ES-I3 (cell line): ENCODE results near the gene SP100.

Experiments used
- H3K36me3 ChIP-seq: 2 replicates; pipeline ENCODE4 v1.6.1; 2013; ENCODE audit warnings: mild to moderate bottlenecking, low read length, control low read depth, moderate library complexity; ENCODE audit not compliant: insufficient read depth
- H3K4me1 ChIP-seq: 2 replicates; pipeline ENCODE4 v1.6.1; 2013; ENCODE audit warnings: mild to moderate bottlenecking, control low read depth, low read length; ENCODE audit not compliant: insufficient read depth
- H3K9ac ChIP-seq: 2 replicates; pipeline ENCODE4 v1.6.1; 2013; ENCODE audit warnings: low read depth, mild to moderate bottlenecking, low read length, moderate library complexity
- H3K9me3 ChIP-seq: 2 replicates; pipeline ENCODE4 v1.6.1; 2013; ENCODE audit warnings: mild to moderate bottlenecking, low read length, moderate library complexity; ENCODE audit not compliant: control insufficient read depth, insufficient read depth

SP100 gene

GRCh38 chr2:230505162-230505561, 89.2 kb downstream of the SP100 start:
- H3K9ac ChIP-seq = no peak overlapping the region
- no peaks in the 10 kb centered on the region for H3K9me3 ChIP-seq
- H3K4me1 ChIP-seq = no peaks in the 10 kb centered on the region
- no peaks in the 10 kb centered on the region for H3K36me3 ChIP-seq

GRCh38 chr2:230512955-230513748, 97.2 kb downstream of the SP100 start:
- Histone ChIP-seq H3K4me1 (no peaks in the 10 kb centered on the region), H3K9ac (no peak overlapping the region), H3K9me3 (no peaks in the 10 kb centered on the region), H3K36me3 (no peaks in the 10 kb centered on the region)

- no peak overlapping the region for H3K9ac ChIP-seq
- H3K9me3 ChIP-seq = 0 out of 2 replicates have a peak, but pooled peaks cover 5% of the 10 kb centered on the region
- no peaks in the 10 kb centered on the region for H3K36me3 ChIP-seq
Observed at GRCh38 chr2:230520061-230520874, 104.3 kb downstream of the SP100 start.

GRCh38 chr2:230520875-230521155, 104.8 kb downstream of the SP100 start:
- Histone ChIP-seq H3K9me3 (peaks cover 8% of the 10 kb centered on the region; the same call in 1 of the 2 replicates), H3K9ac (no peak overlapping the region), H3K4me1 (no peaks in the 10 kb centered on the region), H3K36me3 (no peaks in the 10 kb centered on the region)

More at GRCh38 chr2:230520061-230520874, 104.3 kb downstream of the SP100 start:
- H3K4me1 ChIP-seq = no peaks in the 10 kb centered on the region

- peaks cover 8% of the 10 kb centered on the region; the same call in 1 of the 2 replicates for H3K9me3 ChIP-seq
- H3K4me1 ChIP-seq = no peaks in the 10 kb centered on the region
- H3K36me3 ChIP-seq = no peaks in the 10 kb centered on the region
- H3K9ac ChIP-seq = no peak overlapping the region
Observed at GRCh38 chr2:230521386-230521785, 105.4 kb downstream of the SP100 start.

GRCh38 chr2:230525682-230526081, 109.7 kb downstream of the SP100 start:
- peaks cover 8% of the 10 kb centered on the region; the same call in 1 of the 2 replicates for H3K9me3 ChIP-seq
- no peak overlapping the region for H3K9ac ChIP-seq
- no peaks in the 10 kb centered on the region for H3K36me3 ChIP-seq
- no peaks in the 10 kb centered on the region for H3K4me1 ChIP-seq

- Histone ChIP-seq H3K9me3 (0 out of 2 replicates have a peak, but pooled peaks cover 3% of the 10 kb centered on the region), H3K4me1 (no peaks in the 10 kb centered on the region), H3K9ac (no peak overlapping the region), H3K36me3 (no peaks in the 10 kb centered on the region)
Observed at GRCh38 chr2:230537531-230537976, 121.6 kb downstream of the SP100 start.

GRCh38 chr2:230540332-230540731, 124.3 kb downstream of the SP100 start:
- H3K36me3 ChIP-seq = no peaks in the 10 kb centered on the region
- H3K9ac ChIP-seq = no peak overlapping the region
- 0 out of 2 replicates have a peak, but pooled peaks cover 3% of the 10 kb centered on the region for H3K9me3 ChIP-seq
- H3K4me1 ChIP-seq = no peaks in the 10 kb centered on the region

- no peak overlapping the region for H3K9ac ChIP-seq
- no peaks in the 10 kb centered on the region for H3K36me3 ChIP-seq
- H3K4me1 ChIP-seq = no peaks in the 10 kb centered on the region
- H3K9me3 ChIP-seq = 0 out of 2 replicates have a peak, but pooled peaks cover 3% of the 10 kb centered on the region
Observed at GRCh38 chr2:230541934-230542380, 126.0 kb downstream of the SP100 start.

- Histone ChIP-seq H3K9ac (no peak overlapping the region), H3K9me3 (0 out of 2 replicates have a peak, but pooled peaks cover 3% of the 10 kb centered on the region), H3K36me3 (no peaks in the 10 kb centered on the region), H3K4me1 (no peaks in the 10 kb centered on the region)
Observed at GRCh38 chr2:230542751-230543150, 126.8 kb downstream of the SP100 start.

GRCh38 chr2:230552181-230552580, 136.2 kb downstream of the SP100 start:
- Histone ChIP-seq H3K4me1 (no peaks in the 10 kb centered on the region), H3K36me3 (no peaks in the 10 kb centered on the region), H3K9me3 (peaks cover 3% of the 10 kb centered on the region; the same call in 1 of the 2 replicates), H3K9ac (no peak overlapping the region)

GRCh38 chr2:230557065-230557464, 141.1 kb downstream of the SP100 start:
- no peak overlapping the region for H3K9ac ChIP-seq
- no peaks in the 10 kb centered on the region for H3K36me3 ChIP-seq
- H3K9me3 ChIP-seq = peaks cover 3% of the 10 kb centered on the region; the same call in 1 of the 2 replicates
- no peaks in the 10 kb centered on the region for H3K4me1 ChIP-seq

GRCh38 chr2:230564805-230565779, 149.1 kb downstream of the SP100 start:
- H3K4me1 ChIP-seq = no peaks in the 10 kb centered on the region
- no peaks in the 10 kb centered on the region for H3K9me3 ChIP-seq
- no peak overlapping the region for H3K9ac ChIP-seq
- no peaks in the 10 kb centered on the region for H3K36me3 ChIP-seq

GRCh38 chr2:230569298-230569697, 153.3 kb downstream of the SP100 start:
- Histone ChIP-seq H3K9ac (no peak overlapping the region), H3K9me3 (peaks cover 3% of the 10 kb centered on the region; the same call in 1 of the 2 replicates), H3K36me3 (no peaks in the 10 kb centered on the region), H3K4me1 (no peaks in the 10 kb centered on the region)
